ENCODE measurements around the gene MAGEL2.
"Not testable (repeated sequence)": the region's sequence is repeated elsewhere in the genome, so short reads cannot be mapped to it uniquely, and the experiment has no call there.

The MAGEL2 gene

GRCh38 chr15:23602124-23602523 lies 45.5 kb downstream of the MAGEL2 start:
- DNase-seq: no peak

GRCh38 chr15:23599053-23599452 lies 48.6 kb downstream of the MAGEL2 start:
- no peak for DNase-seq

GRCh38 chr15:23597278-23597677 lies 50.4 kb downstream of the MAGEL2 start:
- DNase-seq: not testable (repeated sequence)

- no peak for DNase-seq
These were observed 50.9 kb downstream of the MAGEL2 start for GRCh38 chr15:23596736-23597135.

- no peak for DNase-seq
These were observed 52.3 kb downstream of the MAGEL2 start for GRCh38 chr15:23595368-23595767.

GRCh38 chr15:23594252-23594770 lies 53.4 kb downstream of the MAGEL2 start:
- DNase-seq: no peak
